GM19372 (cell line): ENCODE data around the gene PLEKHF1.

Experiments
- ATAC-seq: cut with Tn5 transposase; IDR thresholded peaks from one replicate; pipeline ENCODE4 v1.9.1; 2021; ENCODE audit warnings: mild to moderate bottlenecking, low read depth, moderate library complexity; ENCODE audit not compliant: unreplicated experiment

Gene PLEKHF1

DNA sequence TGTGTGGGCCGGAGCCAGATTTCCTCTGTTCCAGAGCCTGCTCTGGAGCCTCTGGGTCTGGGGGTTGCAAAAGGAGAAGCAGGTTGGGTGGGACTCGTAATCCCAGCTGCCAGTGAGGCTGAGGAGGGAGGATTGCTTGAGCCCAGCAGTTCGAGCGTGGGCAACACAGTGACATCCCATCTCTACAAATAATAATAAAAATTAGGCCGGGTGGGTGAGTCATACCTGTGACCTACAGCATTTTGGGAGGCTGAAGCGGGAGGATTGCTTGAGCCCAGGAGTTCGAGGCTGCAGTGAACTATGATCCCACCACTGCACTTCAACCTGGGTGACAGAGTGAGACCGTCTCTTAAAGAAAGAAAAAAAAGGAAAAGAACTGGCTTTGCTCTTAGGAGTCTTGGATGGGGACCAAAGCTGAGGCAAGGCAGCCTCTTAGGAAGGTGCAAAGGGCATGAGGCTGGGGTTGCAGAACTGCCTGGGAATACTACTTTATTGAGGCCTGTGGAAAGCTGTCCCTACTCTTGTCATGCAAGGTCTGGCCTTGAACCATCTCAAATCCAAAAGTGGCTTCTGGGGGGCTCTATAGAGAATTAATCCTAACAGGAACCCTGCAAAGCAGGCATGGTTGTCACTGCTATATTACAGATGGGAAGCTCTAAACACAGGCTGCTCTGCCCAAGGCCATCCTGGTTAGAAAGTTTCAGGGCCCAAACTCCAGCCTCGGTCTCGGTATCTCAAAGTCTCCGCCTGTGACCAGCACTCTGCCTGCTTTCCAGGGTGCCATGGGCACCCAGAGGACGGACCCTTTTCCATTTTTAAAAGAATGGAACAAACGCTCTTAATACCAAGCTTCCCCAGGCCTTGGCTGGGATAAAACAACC, 50.7 kb downstream of the PLEKHF1 start:
- peak; percentile 17 for ATAC-seq

DNA sequence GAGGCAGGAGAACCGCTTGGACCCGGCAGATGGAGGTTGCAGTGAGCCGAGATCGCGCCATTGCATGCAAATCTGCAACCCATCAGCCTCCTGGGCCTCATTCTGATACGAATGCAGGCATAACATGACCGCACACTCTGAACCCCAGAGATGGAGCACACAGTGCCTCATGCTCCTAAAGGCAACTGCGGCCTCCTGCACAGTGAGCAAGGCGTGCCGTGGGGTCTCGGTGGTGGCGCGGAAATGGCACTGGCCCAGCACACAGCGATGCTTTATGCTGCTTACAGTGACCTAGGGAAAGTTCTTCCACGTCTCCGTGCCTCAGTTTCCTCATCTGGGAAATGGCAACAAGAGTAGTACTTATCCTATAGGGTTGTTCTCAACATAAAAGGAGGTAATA, 51.8 kb downstream of the PLEKHF1 start:
- no peak for ATAC-seq

DNA sequence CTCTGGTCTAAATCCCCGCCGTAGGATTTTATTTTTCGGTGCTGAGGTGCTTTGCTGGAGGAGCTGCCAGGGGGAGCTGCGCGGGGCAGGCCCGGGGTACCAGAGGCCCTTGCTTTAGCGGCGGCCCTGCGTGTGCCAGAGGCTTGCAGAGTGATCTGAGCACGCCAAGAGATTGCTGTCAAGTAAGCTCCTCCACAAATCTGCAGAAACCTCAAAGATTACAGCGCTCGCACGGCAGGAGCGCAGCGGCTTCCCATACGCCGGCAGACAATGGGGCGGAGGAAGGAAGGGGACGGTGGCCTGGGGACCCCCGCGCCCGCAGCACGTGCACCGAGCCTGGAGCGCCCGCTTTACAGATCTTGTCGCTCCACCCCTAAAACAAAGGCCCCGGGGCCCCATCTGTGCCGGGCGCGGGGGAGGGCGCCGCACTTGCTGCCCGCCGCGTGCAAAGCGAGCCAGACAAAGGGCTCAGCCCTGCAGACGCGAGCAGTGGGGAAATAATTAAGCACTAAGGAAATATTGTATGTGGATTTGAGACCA, 58.9 kb downstream of the PLEKHF1 start:
- no peak for ATAC-seq

DNA sequence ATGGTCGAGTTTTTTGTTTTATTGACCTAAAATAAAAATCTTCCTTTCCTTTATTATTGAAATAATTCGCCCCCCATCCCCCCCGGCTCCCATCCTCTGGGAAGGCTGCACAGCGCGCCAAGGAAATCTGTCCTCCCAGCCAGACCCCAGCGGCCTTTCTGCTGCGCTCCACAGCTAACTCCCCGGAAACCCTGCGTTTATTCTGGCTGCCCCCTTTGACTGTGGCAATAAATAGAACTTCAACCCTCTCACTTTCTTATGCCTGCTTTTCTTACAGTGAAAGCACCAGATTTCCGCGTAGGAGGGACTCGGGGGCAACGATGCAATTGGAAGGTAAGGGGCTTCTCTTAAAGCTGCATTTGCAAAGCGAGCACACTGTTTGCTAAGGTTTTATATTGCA, 59.5 kb downstream of the PLEKHF1 start:
- no peak for ATAC-seq
